Epithelial cell of prostate (primary cell): ENCODE data around the gene GATA6.
"Not testable (repeated sequence)": the region's sequence is repeated elsewhere in the genome, so short reads cannot be mapped to it uniquely, and the experiment has no call there.

ENCODE experiments used
- DNase-seq: peaks from one replicate; pipeline ENCODE4 v3.0.0-alpha.2; 2011; ENCODE audit warnings: low read depth, low spot score
- H3K27ac ChIP-seq: fragments of 450-650 bp; 2 replicates; pipeline ENCODE4 v1.5.1; 2017; ENCODE audit warnings: mild to moderate bottlenecking

GATA6 gene

GRCh38 chr18:22200611-22201225 lies 31.3 kb downstream of the GATA6 start:
- no peak for DNase-seq
- H3K27ac ChIP-seq: no peak overlapping the region

GRCh38 chr18:22203035-22203434 lies 33.6 kb downstream of the GATA6 start:
- DNase-seq: no peak
- H3K27ac ChIP-seq: no peak overlapping the region

DNA sequence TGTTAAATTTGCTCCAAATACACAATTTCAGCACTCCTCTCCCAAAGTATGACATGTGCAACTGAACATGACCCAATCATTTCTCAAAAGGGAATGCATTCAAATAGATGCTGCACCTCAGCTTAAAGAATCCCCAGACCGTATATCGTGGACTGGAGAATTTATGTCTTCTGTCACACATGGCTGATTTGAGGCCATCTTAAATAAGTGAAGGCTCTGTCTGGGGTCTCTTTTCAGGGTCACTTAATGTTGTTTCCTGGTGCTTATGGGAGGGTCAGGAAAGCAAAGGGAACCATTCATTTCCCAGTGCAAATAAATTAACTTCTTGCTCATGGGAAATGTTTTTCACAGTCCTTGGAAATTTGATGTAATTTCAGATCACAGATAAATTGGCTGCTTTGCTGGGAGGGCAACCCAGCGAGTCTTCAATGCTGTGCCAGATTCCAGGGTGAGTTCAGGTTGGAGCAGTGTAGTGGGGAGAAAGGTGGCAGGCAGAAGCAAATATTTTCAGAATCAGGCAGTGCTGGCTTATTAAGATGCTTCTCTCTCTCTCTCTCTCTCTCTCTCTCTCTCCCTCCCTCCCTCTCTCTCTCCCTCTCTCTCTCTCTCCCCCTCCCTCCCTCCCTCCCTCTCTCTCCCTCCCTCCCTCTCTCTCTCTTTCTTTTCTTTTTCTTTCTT lies 34.3 kb downstream of the GATA6 start:
- no peak for DNase-seq
- no peak overlapping the region for H3K27ac ChIP-seq

GRCh38 chr18:22204214-22204536 lies 34.8 kb downstream of the GATA6 start:
- DNase-seq: no peak

GRCh38 chr18:22204996-22205395 lies 35.6 kb downstream of the GATA6 start:
- no peak overlapping the region for H3K27ac ChIP-seq
- DNase-seq: no peak

More at GRCh38 chr18:22204214-22204536, 34.8 kb downstream of the GATA6 start:
- no peak overlapping the region for H3K27ac ChIP-seq

DNA sequence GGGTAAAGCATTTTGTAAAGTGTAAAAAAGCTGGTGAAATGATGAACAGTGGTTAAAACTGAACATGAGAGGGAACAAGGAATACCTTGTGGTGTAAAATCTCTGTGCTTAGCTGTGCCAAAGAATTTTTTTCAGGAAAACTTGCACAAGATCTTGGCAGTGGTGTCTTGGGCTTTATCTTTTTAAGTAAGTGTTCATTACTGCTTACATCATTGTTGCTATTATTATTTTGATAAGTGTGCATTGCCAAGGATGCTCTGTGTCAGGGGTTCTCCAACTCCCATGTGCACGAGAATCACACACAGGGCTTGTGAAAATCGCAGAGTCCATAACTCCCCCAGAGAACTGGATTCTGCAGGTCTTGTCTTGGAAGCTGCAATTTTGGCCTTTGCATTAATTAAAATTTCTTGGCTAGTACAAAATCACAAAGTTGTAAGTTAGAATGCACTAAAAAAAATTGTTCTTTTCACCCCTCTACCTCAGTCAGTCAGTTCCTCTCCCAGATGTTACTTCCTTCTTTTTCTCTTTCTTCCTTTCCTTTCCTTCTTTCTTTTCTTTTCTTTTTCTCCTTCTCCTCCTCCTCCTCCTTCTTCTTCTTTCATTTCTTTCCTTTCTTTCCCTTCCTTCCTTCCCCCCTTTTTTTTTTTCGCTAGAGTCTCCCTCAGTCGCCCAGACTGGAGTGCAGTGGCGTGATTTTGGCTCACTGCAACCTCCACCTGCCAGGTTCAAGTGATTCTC lies 37.8 kb downstream of the GATA6 start:
- no peak overlapping the region for H3K27ac ChIP-seq
- no peak for DNase-seq

- H3K27ac ChIP-seq: no peak overlapping the region
- no peak for DNase-seq
Measured at GRCh38 chr18:22210311-22210754, 40.9 kb downstream of the GATA6 start.

DNA sequence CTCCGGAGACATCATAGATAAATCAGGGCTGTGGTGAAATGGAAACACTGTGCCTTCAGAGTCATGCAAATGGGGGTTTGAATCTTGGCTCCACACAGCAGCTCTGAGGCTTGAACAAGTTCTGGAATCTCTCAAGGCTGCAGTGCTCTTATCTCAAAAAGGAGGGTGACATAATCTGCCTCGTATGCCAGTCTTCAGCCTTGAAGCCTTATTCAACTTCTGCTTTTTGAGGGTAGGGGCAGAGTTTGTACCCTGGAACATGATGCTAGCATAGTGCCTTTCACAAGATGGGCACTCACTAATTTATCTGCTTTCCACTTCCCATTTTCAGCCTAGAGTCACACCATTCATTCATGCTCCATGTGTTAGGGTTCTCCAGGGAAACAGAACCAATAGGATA lies 42.3 kb downstream of the GATA6 start:
- H3K27ac ChIP-seq: no peak overlapping the region
- DNase-seq: no peak

GRCh38 chr18:22213333-22213973 lies 44.1 kb downstream of the GATA6 start:
- H3K27ac ChIP-seq: peak overlapping the region; percentile 75
- DNase-seq: peak; percentile 39

DNA sequence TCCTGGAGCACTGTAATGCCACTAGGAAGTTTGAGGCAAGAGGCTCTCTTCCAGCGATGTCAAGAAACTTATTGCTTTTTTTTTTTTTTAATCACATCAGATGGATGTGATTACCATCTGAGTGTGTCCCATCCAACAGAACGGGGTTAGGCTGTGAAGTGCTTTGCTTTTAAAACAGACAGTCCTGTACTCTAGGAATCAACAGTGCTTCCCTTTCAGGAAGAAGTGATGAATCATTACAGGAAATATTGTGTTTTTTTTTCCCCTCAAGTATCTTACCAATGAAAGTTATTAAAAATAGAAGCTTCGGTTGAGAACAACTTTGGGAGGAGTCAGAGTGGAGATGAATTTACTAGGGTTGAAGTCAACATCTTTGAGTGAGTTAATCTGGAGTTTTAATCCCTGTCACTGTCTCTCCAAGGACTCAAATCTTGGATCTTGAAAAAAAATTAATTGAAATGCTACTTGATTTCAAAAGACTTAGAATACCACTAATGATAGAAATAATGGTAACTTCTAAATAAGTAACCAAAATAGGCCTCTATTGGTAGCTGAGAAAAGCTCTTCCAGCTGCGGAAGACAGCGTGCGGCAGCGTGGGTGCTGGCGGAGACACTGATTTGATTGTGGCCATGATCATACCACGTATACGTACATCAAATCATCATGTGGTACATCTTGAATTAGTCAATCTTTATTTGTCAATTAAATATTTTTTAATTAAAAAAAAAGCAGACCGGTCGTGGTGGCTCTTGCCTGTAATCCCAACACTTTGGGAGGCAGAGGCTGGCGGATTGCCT lies 45.5 kb downstream of the GATA6 start:
- DNase-seq: peak; percentile 29
- H3K27ac ChIP-seq: peak overlapping the region; percentile 75

DNA sequence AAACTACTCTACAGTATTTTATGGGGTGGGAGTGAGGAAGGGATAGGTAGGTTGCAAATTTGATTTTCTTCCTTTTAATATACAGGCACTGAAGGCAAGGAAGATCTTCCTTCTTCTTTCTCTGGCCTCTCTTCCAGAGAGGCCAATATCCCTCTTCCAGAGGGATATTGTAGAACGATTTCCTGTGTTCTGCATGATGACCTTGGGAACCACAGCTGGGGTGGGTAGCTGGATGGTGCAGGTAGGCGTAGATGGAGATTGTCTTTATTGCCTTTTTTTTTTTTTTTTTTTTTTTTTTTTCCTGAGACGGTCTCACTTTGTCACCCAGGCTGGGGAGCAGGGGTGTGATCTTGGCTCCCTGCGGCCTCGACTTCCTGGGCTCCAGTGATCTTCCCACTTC lies 49.4 kb downstream of the GATA6 start:
- no peak for DNase-seq
- H3K27ac ChIP-seq: no peak overlapping the region

DNA sequence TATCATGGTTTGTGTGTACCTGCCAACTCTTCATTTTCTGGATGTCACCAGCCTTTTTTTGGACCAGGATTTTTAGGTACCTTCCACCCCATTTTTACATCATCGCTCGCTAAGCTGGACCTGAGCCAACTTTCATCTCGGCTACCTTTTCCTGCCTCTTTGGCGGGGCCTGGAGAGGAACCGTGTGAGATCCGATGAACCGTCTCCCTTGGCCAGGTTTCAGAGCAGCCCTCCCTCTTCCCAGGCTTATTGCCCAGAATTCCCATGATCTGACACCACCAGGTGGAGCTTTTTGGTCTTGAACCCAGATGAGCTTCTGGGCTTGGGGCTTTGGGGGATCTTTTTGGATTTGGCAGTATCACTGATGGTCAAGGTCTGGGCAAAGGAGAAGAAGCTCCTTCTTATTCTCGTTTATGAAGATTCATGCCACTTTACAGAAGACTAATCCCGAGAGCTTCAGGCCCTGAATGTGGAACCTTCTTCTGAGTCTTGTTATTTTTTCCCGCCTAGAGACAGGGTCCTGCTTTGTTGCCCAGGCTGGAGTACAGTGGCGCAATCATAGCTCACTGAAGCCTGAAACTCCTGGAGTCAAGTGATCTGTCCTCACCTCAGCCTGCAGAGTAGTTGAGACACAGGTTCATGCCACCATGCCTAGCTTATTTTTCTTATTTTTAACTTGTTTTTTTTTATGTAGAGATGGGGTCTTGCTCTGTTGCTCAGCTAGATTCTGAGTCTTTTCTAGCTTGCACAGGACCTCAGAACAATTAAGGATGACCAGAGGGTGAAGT lies 50.4 kb downstream of the GATA6 start:
- no peak overlapping the region for H3K27ac ChIP-seq
- no peak for DNase-seq

- not testable (repeated sequence) for DNase-seq, H3K27ac ChIP-seq
Measured at GRCh38 chr18:22220585-22220984, 51.2 kb downstream of the GATA6 start.

DNA sequence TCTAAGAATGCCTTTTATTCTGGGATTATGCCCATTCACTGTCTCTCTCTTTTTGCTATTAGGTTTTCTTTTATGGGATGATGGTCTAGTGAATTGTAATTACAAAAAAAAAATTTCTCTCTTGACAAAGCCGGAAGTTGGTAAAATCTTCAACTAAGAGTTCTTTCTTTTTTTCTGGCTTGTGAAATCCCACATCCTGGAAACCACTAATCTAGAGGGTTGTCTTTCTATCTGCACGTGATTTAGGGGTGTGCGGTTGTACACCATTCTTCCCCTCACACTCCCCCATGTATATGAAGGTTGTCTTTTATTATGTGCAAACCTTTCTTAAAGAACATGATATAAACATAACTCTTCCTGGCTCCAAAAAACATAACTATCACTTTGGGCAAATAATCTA lies 52.0 kb downstream of the GATA6 start:
- DNase-seq: no peak
- no peak overlapping the region for H3K27ac ChIP-seq

DNA sequence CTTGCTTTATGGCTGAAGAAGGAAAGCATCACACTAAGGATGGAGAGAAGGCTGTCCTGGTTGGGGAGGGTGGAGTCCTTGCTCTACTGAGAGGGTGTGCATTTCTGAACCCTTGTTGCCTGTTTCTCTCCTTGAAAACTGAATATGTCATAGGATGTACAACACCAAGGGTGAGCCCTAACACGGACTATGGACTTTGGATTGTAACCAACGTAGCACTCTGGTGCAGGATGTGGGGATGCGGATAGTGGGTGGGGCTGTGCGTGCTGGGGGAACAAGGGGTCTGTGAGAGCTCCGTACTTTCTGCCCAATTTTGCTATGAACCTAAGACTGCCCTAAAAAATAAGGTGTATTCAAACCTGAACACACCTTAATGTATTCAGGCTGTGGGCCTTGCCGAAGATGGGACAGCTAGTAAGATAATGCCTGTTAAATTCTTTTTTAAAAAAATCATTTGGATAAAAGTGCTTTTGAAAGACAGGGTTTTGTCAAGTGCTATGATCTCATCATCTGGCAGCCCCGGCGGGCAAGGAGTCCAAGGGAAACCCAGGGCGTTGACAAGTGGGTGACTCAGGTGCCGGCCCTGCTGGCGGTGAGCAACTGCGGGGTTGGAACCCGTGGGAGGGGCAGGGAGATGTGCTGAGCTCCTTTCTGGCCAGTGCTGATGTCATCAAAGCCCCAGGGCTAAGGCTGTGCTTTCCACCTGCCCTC lies 54.0 kb downstream of the GATA6 start:
- DNase-seq: peak; percentile 98
- H3K27ac ChIP-seq: peak overlapping the region; percentile 20

DNA sequence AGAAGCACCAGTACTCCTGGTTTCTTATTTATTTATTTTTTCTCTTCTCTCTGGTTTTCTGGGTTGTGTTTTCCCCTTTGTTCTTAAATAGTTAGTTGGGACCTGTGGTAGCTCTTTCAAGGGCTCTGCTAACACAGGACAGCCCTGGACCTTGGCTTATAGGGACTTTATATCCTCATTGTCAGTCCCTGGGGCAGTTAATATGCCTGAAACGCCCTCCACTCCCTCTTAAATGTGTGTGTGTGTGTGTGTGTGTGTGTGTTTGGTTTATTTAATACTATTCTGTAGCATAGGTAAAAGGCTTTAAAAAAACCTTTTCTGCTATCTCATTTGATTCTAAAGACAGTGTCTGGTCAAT lies 54.6 kb downstream of the GATA6 start:
- no peak for DNase-seq
- H3K27ac ChIP-seq: peak overlapping the region; percentile 20

- peak overlapping the region; percentile 20 for H3K27ac ChIP-seq
- DNase-seq: no peak
Measured at GRCh38 chr18:22224339-22224738, 55.0 kb downstream of the GATA6 start.

DNA sequence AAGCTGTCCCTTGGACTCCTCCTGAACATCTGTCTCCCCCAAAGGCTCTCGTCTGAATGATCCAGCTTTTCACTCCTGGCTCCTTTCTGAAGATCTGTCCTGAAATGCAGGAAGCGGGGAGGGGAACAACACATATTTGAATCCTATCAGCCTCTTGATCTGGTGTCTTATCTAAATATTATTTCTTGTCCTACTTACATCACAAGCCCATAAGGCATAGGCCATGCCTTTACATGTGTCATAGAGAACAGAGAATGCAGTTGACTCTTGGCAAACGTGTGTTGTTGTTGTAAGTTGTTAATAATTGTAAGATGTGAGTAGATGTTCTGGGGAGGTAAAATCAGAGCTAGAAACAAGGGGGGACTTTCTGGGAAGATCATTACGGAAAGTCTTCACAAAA lies 57.4 kb downstream of the GATA6 start:
- no peak overlapping the region for H3K27ac ChIP-seq
- DNase-seq: no peak

DNA sequence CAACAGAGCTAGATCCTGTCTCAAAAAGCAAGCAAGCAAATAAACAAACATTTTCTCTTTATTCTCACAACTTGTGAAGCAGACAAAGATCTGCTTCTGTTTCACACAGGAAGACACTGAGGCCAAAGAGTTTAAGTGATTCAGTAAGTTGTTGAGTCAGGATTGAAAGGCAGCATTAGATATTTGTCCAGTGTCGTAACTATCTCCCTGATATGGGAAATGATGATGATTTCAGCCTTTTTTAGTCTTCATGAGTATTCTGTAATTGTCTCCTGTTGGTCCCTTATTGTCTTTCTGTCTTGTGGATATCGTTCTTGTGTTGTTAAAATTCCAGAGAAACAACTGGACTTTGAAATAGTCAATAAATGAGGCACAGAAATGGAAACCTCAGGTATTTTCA lies 59.6 kb downstream of the GATA6 start:
- no peak for DNase-seq
- H3K27ac ChIP-seq: no peak overlapping the region
